Measurements from ENCODE around the gene SPPL2B. TPM values are rescaled to one million over a fixed set of nuclear protein-coding genes. Genes with fewer than 3 reads are reported as not detected.

Gene SPPL2B
- total RNA-seq, 1 donor from 2014 or later: 76.4 TPM

- intact Hi-C loops (cut with micrococcal nuclease): no loop called here
Measured at GRCh38 chr19:2300533-2300932, 28.0 kb upstream of the SPPL2B start.

GRCh38 chr19:2302319-2303210 is 25.9 kb upstream of the SPPL2B start:
- intact Hi-C loops (cut with micrococcal nuclease): no loop called here

- intact Hi-C loops (cut with micrococcal nuclease): no loop called here
Measured at GRCh38 chr19:2303211-2303798, 25.2 kb upstream of the SPPL2B start.

- intact Hi-C loops (cut with micrococcal nuclease): no loop called here
Measured at GRCh38 chr19:2305452-2306280, 22.8 kb upstream of the SPPL2B start.

GRCh38 chr19:2306281-2306806 is 22.1 kb upstream of the SPPL2B start:
- intact Hi-C loops (cut with micrococcal nuclease): no loop called here

GRCh38 chr19:2306971-2307370 is 21.5 kb upstream of the SPPL2B start:
- intact Hi-C loops (cut with micrococcal nuclease): no loop called here

- intact Hi-C loops (cut with micrococcal nuclease): no loop called here
Measured at GRCh38 chr19:2307518-2308012, 20.9 kb upstream of the SPPL2B start.

GRCh38 chr19:2308114-2308556 is 20.3 kb upstream of the SPPL2B start, which contains the start of gene LINGO3:
Gene LINGO3 (minus strand): TSS chr19:2308154. CDS start chr19:2291776, 16,378 bp downstream.
- intact Hi-C loops (cut with micrococcal nuclease): no loop called here

GRCh38 chr19:2309734-2310362 is 18.6 kb upstream of the SPPL2B start:
- intact Hi-C loops (cut with micrococcal nuclease): no loop called here

GRCh38 chr19:2311093-2311492 is 17.4 kb upstream of the SPPL2B start:
- intact Hi-C loops (cut with micrococcal nuclease): no loop called here

- intact Hi-C loops (cut with micrococcal nuclease): no loop called here
Measured at GRCh38 chr19:2312820-2313501, 15.5 kb upstream of the SPPL2B start.

GRCh38 chr19:2315121-2315817 is 13.2 kb upstream of the SPPL2B start:
- intact Hi-C loops (cut with micrococcal nuclease): no loop called here

GRCh38 chr19:2315818-2316353 is 12.6 kb upstream of the SPPL2B start:
- intact Hi-C loops (cut with micrococcal nuclease): no loop called here

- intact Hi-C loops (cut with micrococcal nuclease): no loop called here
Measured at GRCh38 chr19:2317300-2317699, 11.2 kb upstream of the SPPL2B start.

GRCh38 chr19:2317756-2318155 is 10.7 kb upstream of the SPPL2B start:
- intact Hi-C loops (cut with micrococcal nuclease): no loop called here

- intact Hi-C loops (cut with micrococcal nuclease): no loop called here
Measured at GRCh38 chr19:2318923-2319322, 9.6 kb upstream of the SPPL2B start.

- intact Hi-C loops (cut with micrococcal nuclease): no loop called here
Measured at GRCh38 chr19:2319551-2319950, 8.9 kb upstream of the SPPL2B start.

GRCh38 chr19:2320049-2320448 is 8.4 kb upstream of the SPPL2B start:
- intact Hi-C loops (cut with micrococcal nuclease): no loop called here

- intact Hi-C loops (cut with micrococcal nuclease): no loop called here
Measured at GRCh38 chr19:2320939-2321338, 7.5 kb upstream of the SPPL2B start.

Data from T-helper 2 cell treated with Interferon-gamma antibody and Interleukin-4, amounts not matched to agents 100 ng/mL and 5 ng/mL, for 36 hours (primary cell).